Measurements from ENCODE around the gene SH3RF3.

DNA sequence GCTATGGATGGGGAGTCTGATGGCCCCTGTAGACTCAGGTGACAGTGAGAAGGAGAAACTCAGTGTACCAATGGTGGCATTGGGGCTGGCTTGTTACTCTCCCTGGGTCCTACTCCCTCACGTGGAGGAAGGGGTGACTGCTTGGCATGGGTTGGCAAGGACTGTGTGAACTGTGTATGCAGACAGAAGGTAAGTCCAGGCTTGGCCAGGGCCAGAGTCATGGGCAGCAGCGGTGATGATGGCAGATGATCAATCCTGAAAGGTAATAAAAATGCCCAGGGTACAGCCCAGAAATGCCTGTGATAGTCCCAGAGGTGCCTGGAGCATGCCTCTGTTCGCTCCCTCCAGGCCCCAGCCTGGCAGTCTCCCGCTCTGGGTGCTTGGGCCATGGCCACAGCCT is 153.9 kb downstream of the SH3RF3 start:
- TF ChIP-seq GATA3 (IDR thresholded peaks at IDR 0.05; ENCODE audit: low read depth, low read length) (no peak), GATA2 (IDR thresholded peaks at IDR 0.05; ENCODE audit: low read depth, low read length) (no peak)
